ENCODE results near the gene MFRP. TPM values are rescaled to one million over a fixed set of nuclear protein-coding genes. Genes with fewer than 3 reads are reported as not detected.
"Not testable (repeated sequence)": the region's sequence is repeated elsewhere in the genome, so short reads cannot be mapped to it uniquely, and the experiment has no call there.

The MFRP gene
- total RNA-seq, 1 experiment from 2014 or later: not detected

- CTCF ChIA-PET: no interaction called here
Observed at GRCh38 chr11:119388103-119388502, 41.6 kb upstream of the MFRP start.

GRCh38 chr11:119384332-119384731 is 37.8 kb upstream of the MFRP start:
- BruUV-seq (replicated peaks): no TSS peak
- TF ChIP-seq EZH2 (IDR thresholded peaks at IDR 0.05; ENCODE audit: low read length, unreplicated experiment) (no peak), CTCF (conservative IDR thresholded peaks at IDR 0.05; ENCODE audit: low read depth, low read length) (no peak), EZH2phosphoT487 (IDR thresholded peaks at IDR 0.05; ENCODE audit: borderline replicate concordance, low read length) (no peak)
- no peak for ATAC-seq

More at GRCh38 chr11:119388103-119388502, 41.6 kb upstream of the MFRP start:
- H3K4me1 ChIP-seq (ENCODE audit: insufficient read depth, low read length): peaks cover 8% of the 10 kb centered on the region; the same call in 1 of the 2 replicates
- no peaks in the 10 kb centered on the region for H3K9me2 ChIP-seq (replicated peaks; ENCODE audit: low read length)
- BruUV-seq (replicated peaks): no TSS peak
- H3F3A ChIP-seq (ENCODE audit: low read length, unreplicated experiment): no peaks in the 10 kb centered on the region
- H3K27ac ChIP-seq (ENCODE audit: low read length): no peak overlapping the region
- H3K79me2 ChIP-seq (ENCODE audit: low read length): no peaks in the 10 kb centered on the region
- H3K36me3 ChIP-seq (ENCODE audit: low read depth, low read length): no peaks in the 10 kb centered on the region
- no peak overlapping the region for H3K4me2 ChIP-seq (ENCODE audit: low read length)
- H3K9ac ChIP-seq (ENCODE audit: low read length): no peak overlapping the region
- H3K27me3 ChIP-seq (ENCODE audit: low read length): no peaks in the 10 kb centered on the region
- H3K9me3 ChIP-seq (ENCODE audit: low read length): no peaks in the 10 kb centered on the region
- H2AFZ ChIP-seq (ENCODE audit: low read length): no peak overlapping the region
- POLR2A ChIA-PET (ENCODE audit: unreplicated experiment): no interaction called here
- ATAC-seq (no peak), DNase-seq (no peak)
- no peaks in the 10 kb centered on the region for H4K20me1 ChIP-seq (ENCODE audit: low read length)
- TF ChIP-seq EZH2phosphoT487 (IDR thresholded peaks at IDR 0.05; ENCODE audit: borderline replicate concordance, low read length) (no peak), CTCF (conservative IDR thresholded peaks at IDR 0.05; ENCODE audit: low read depth, low read length) (no peak), EZH2 (IDR thresholded peaks at IDR 0.05; ENCODE audit: low read length, unreplicated experiment) (no peak)
- intact Hi-C loops (cut with micrococcal nuclease): no loop called here
- H3K4me3 ChIP-seq (ENCODE audit: low read length): no peak overlapping the region

DNA sequence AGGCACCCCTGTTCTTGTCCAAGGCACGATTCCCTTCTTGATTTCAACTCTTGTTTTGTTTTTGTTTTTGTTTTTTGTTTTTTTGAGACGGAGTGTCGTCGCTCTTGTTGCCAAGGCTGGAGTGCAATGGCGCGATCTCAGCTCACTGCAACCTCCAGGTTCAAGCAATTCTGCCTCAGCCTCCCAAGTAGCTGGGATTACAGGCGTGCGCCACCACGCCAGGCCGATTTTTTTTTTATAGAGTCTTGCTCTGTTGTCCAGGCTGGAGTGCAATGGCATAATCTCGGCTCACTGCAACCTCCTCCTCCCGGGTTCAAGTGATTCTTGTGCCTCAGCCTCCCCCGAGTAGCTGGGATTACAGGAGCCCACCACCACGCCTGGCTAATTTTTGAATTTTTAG is 36.0 kb upstream of the MFRP start:
- H3K27ac ChIP-seq (ENCODE audit: low read length); H3K36me3 ChIP-seq (ENCODE audit: low read depth, low read length); ATAC-seq; POLR2A ChIA-PET (ENCODE audit: unreplicated experiment); H3K9me2 ChIP-seq (replicated peaks; ENCODE audit: low read length); H3K27me3 ChIP-seq (ENCODE audit: low read length); DNase-seq; H3K79me2 ChIP-seq (ENCODE audit: low read length); H3F3A ChIP-seq (ENCODE audit: low read length, unreplicated experiment); BruUV-seq (replicated peaks); intact Hi-C loops (cut with micrococcal nuclease); H3K9me3 ChIP-seq (ENCODE audit: low read length); H4K20me1 ChIP-seq (ENCODE audit: low read length): not testable (repeated sequence)
- CTCF ChIA-PET: interaction anchor here (1.8 to 2.0 kb wide), 2 partner anchors 44 to 92 kb away, joined by 8 to 14 read pairs; no protein-coding TSS in a partner anchor
- H3K4me3 ChIP-seq (ENCODE audit: low read length): peak overlapping the region; percentile 80; the same call in 1 of the 2 replicates
- peaks cover 30% of the 10 kb centered on the region for H3K4me1 ChIP-seq (ENCODE audit: insufficient read depth, low read length)
- H3K4me2 ChIP-seq (ENCODE audit: low read length): peak overlapping the region; percentile 99
- H3K9ac ChIP-seq (ENCODE audit: low read length): peak overlapping the region; percentile 63; the same call in 1 of the 2 replicates
- H2AFZ ChIP-seq (ENCODE audit: low read length): peak overlapping the region; percentile 82

More at GRCh38 chr11:119384332-119384731, 37.8 kb upstream of the MFRP start:
- no peaks in the 10 kb centered on the region for H4K20me1 ChIP-seq (ENCODE audit: low read length)
- H3K4me1 ChIP-seq (ENCODE audit: insufficient read depth, low read length): peaks cover 25% of the 10 kb centered on the region
- H3K9me3 ChIP-seq (ENCODE audit: low read length): no peaks in the 10 kb centered on the region
- no peak overlapping the region for H3K27ac ChIP-seq (ENCODE audit: low read length)
- ChIA-PET POLR2A (ENCODE audit: unreplicated experiment) (interaction anchor here (0.7 kb wide), 1 partner anchor 170 kb away, joined by 3 read pairs; no protein-coding TSS in a partner anchor), CTCF (interaction anchor here (0.6 kb wide), 1 partner anchor 41 kb away, joined by 9 read pairs; no protein-coding TSS in a partner anchor)
- H3K79me2 ChIP-seq (ENCODE audit: low read length): no peaks in the 10 kb centered on the region
- no peak overlapping the region for H2AFZ ChIP-seq (ENCODE audit: low read length)
- no peaks in the 10 kb centered on the region for H3K36me3 ChIP-seq (ENCODE audit: low read depth, low read length)
- no peak for DNase-seq
- H3K9me2 ChIP-seq (replicated peaks; ENCODE audit: low read length): no peaks in the 10 kb centered on the region
- intact Hi-C loops (cut with micrococcal nuclease): no loop called here
- no peak overlapping the region for H3K4me3 ChIP-seq (ENCODE audit: low read length)
- no peak overlapping the region for H3K4me2 ChIP-seq (ENCODE audit: low read length)
- H3F3A ChIP-seq (ENCODE audit: low read length, unreplicated experiment): no peaks in the 10 kb centered on the region
- H3K9ac ChIP-seq (ENCODE audit: low read length): no peak overlapping the region
- no peaks in the 10 kb centered on the region for H3K27me3 ChIP-seq (ENCODE audit: low read length)
